Vagina (tissue), 2 donors: ENCODE results near the gene CASQ1. TPM values are rescaled to one million over a fixed set of nuclear protein-coding genes. Genes with fewer than 3 reads are reported as not detected.

Source experiments
- DNase-seq, 2 donors: peaks; one replicate each; pipeline ENCODE4 v3.0.0-alpha.2; 2017; ENCODE audit errors: extremely low spot score in 2 of 2
- H3K27ac ChIP-seq: fragments of 200-600 bp; sonication (generic); one replicate; pipeline ENCODE4 v1.5.1; 2019
- H3K27me3 ChIP-seq: fragments of 200-600 bp; sonication (generic); one replicate; pipeline ENCODE4 v1.5.1; 2019
- H3K36me3 ChIP-seq, 2 donors: fragments of 200-600 bp; sonication (generic); one replicate each; pipeline ENCODE4 v1.5.1; 2017 to 2019
- H3K4me1 ChIP-seq: fragments of 200-600 bp; sonication (generic); one replicate; pipeline ENCODE4 v1.5.1; 2019
- H3K4me3 ChIP-seq, 2 donors: fragments of 200-600 bp; sonication (generic); 1 replicate in 1 of 2; 2 replicates in 1 of 2; pipeline ENCODE4 v1.5.1; 2016 to 2019
- H3K9me3 ChIP-seq: fragments of 200-600 bp; sonication (generic); one replicate; pipeline ENCODE4 v1.5.1; 2019
- POLR2A ChIP-seq, 2 donors: fragments of 450-650 bp; IDR thresholded peaks; one replicate each; pipeline ENCODE4 v1.6.1; 2017; ENCODE audit warnings: antibody characterized with exemption in 2 of 2, mild to moderate bottlenecking in 2 of 2, moderate library complexity in 2 of 2
- POLR2AphosphoS5 ChIP-seq, 2 donors: sonication (generic); formaldehyde crosslinking; IDR thresholded peaks; one replicate each; pipeline ENCODE4 v1.9.0; 2017; ENCODE audit warnings: antibody characterized with exemption in 2 of 2, mild to moderate bottlenecking in 2 of 2, low read depth in 1 of 2; ENCODE audit not compliant: insufficient read depth in 1 of 2
- intact Hi-C: fragments of 100-400 bp; cut with DNase I; formaldehyde crosslinking; loops from one replicate; pipeline ENCODE4 v1.15.1; 2023
- total RNA-seq: library from RNA; depleted of rRNA; stranded (reverse); fragments of >200 nt; gene quantifications from one replicate; pipeline ENCODE4 v1.2.3, GENCODE V29; 2016
- TF ChIP-seq, protein P1 (sequence below), 3 experiments: fragments of 450-650 bp in 2 of 3; fragments of 200-600 bp in 1 of 3; sonication (generic) in 1 of 3; IDR thresholded peaks; one replicate each; pipeline ENCODE4 v1.5.1; 2017 to 2019; ENCODE audit warnings: antibody characterized with exemption in 3 of 3, mild to moderate bottlenecking in 2 of 3, moderate library complexity in 2 of 3

CASQ1 gene
- total RNA-seq, 1 donor from 2014 or later = not detected

DNA sequence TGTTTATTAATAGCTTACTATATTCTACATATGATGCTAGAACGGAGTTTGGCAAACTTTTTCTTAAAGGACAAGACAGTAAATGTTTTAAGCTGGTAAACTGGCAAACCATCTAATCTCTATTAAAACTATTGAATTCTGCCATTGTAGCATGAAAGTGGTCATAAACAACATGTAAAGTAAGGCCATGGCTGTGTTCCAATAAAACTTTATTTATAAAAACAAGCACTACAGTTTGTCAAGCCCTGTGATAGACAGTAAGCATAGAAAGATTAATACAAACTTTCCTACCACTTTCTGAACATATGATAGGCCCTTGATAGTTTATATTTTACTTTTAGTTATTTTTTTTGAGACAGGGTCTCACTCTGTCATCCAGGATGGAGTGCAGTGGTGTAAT is 37.2 kb downstream of the CASQ1 start:
- no peaks in the 10 kb centered on the region for H3K4me1 ChIP-seq
- no peaks in the 10 kb centered on the region for H3K27me3 ChIP-seq
- intact Hi-C loops = no loop called here
- TF ChIP-seq, protein P1, sequence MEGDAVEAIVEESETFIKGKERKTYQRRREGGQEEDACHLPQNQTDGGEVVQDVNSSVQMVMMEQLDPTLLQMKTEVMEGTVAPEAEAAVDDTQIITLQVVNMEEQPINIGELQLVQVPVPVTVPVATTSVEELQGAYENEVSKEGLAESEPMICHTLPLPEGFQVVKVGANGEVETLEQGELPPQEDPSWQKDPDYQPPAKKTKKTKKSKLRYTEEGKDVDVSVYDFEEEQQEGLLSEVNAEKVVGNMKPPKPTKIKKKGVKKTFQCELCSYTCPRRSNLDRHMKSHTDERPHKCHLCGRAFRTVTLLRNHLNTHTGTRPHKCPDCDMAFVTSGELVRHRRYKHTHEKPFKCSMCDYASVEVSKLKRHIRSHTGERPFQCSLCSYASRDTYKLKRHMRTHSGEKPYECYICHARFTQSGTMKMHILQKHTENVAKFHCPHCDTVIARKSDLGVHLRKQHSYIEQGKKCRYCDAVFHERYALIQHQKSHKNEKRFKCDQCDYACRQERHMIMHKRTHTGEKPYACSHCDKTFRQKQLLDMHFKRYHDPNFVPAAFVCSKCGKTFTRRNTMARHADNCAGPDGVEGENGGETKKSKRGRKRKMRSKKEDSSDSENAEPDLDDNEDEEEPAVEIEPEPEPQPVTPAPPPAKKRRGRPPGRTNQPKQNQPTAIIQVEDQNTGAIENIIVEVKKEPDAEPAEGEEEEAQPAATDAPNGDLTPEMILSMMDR (IDR thresholded peaks at IDR 0.05) = no peak
- TF ChIP-seq POLR2A (IDR thresholded peaks at IDR 0.05) = no peak
- H3K36me3 ChIP-seq = peaks cover 3 to 96% of the 10 kb centered on the region in 2 donors
- no peak for DNase-seq
- H3K4me3 ChIP-seq = no peak overlapping the region
- no peaks in the 10 kb centered on the region for H3K9me3 ChIP-seq
- H3K27ac ChIP-seq = no peak overlapping the region

DNA sequence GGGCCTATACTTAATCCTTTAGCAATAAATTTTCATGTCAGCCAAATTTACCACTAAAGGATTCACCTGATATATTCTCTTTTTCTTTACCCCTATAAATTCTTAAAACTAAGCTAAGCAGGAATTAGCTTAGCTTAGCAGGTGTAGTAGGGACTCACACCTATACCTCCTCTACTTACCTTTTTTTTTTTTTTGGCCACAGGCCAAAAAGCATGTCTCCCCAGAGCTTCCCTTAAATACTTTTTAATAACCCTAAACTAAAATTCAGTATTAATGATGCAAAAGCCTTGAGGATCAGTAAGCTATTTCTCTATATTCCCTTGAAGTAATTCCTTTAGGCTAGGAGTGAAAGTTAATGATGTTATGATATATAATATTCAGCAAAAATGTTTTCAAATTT is 38.1 kb downstream of the CASQ1 start:
- TF ChIP-seq POLR2A (IDR thresholded peaks at IDR 0.05) (no peak), POLR2AphosphoS5 (IDR thresholded peaks at IDR 0.05; ENCODE audit: insufficient read depth in 1 of 2, low read depth in 1 of 2) (no peak)
- TF ChIP-seq, protein P1 (IDR thresholded peaks at IDR 0.05) = no peak
- no peaks in the 10 kb centered on the region for H3K27me3 ChIP-seq
- no peaks in the 10 kb centered on the region for H3K9me3 ChIP-seq
- intact Hi-C loops = no loop called here
- no peaks in the 10 kb centered on the region for H3K4me1 ChIP-seq
- H3K36me3 ChIP-seq = peaks cover 3 to 89% of the 10 kb centered on the region in 2 donors
- H3K4me3 ChIP-seq = no peak overlapping the region
- no peak overlapping the region for H3K27ac ChIP-seq
- no peak for DNase-seq

DNA sequence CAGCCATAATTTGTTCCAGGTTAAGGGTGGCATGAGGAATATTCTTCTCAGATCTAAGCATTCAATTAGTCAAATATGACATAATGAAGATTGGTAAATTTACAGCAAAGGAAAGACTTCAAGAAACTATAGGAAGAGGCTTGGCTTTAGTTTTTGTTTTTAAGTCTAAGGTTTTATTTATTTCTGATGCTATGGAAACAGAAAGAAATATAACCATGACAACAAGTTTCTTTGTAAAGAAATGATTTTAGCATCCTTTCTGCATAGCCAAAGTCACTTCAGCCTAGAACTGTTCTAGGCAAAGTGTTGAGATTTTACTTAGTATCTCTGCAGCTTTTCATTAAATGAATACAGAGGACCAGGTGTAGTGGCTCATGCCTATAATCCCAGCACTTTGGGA is 42.5 kb downstream of the CASQ1 start:
- intact Hi-C loops = no loop called here
- Histone ChIP-seq H3K4me3 (no peak overlapping the region), H3K27ac (no peak overlapping the region), H3K9me3 (no peaks in the 10 kb centered on the region), H3K27me3 (no peaks in the 10 kb centered on the region), H3K36me3 (peaks cover 0 to 84% of the 10 kb centered on the region in 2 donors), H3K4me1 (no peaks in the 10 kb centered on the region)
- DNase-seq = no peak
- TF ChIP-seq, protein P1 (IDR thresholded peaks at IDR 0.05) = no peak
- TF ChIP-seq POLR2A (IDR thresholded peaks at IDR 0.05) (no peak), POLR2AphosphoS5 (IDR thresholded peaks at IDR 0.05; ENCODE audit: insufficient read depth in 1 of 2, low read depth in 1 of 2) (no peak)

DNA sequence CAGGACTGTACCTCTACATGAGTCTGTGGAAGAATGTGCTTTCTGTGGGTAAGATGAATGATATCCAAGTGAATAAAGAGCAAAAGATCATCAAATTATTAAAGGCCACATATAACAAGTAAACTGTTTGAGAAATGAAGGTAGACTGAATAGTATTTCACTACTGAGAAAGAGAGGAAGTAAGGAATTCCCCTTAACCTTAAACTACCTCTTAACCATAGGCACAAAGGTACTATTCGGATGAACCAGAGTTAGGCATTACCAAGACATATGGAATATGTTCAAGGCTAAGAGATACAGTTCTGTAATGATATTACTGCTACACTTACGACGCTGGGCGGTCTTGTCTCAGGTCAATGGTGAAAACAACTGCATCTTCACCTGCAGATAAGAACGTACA is 46.4 kb downstream of the CASQ1 start:
- Histone ChIP-seq H3K27me3 (no peaks in the 10 kb centered on the region), H3K4me1 (no peaks in the 10 kb centered on the region), H3K27ac (no peak overlapping the region), H3K9me3 (no peaks in the 10 kb centered on the region), H3K4me3 (no peak overlapping the region), H3K36me3 (peaks cover 0 to 71% of the 10 kb centered on the region in 2 donors)
- intact Hi-C loops = no loop called here
- TF ChIP-seq POLR2AphosphoS5 (IDR thresholded peaks at IDR 0.05; ENCODE audit: insufficient read depth in 1 of 2, low read depth in 1 of 2) (no peak), POLR2A (IDR thresholded peaks at IDR 0.05) (no peak)
- TF ChIP-seq, protein P1 (IDR thresholded peaks at IDR 0.05) = no peak
- no peak for DNase-seq

DNA sequence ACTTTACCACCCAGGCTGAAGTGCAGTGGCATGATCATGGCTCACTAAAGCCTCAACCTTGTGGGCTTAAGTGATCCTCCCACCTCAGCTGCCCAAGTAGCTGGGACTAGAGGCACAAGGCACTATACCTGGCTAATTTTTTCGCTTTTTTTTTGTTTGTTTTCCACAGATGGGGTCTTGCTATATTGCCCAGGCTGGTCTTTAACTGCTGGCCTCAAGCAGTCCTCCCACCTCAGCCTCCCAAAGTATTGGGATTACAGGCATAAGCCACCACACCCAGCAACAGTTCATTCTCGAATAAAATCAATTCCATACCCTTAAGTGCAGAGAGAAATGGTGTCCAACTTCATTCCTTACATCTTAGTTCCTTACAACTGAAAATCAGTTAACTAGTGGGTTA is 47.2 kb downstream of the CASQ1 start:
- no peaks in the 10 kb centered on the region for H3K27me3 ChIP-seq
- no peak overlapping the region for H3K27ac ChIP-seq
- H3K4me1 ChIP-seq = no peaks in the 10 kb centered on the region
- peaks cover 0 to 65% of the 10 kb centered on the region in 2 donors for H3K36me3 ChIP-seq
- no peak overlapping the region for H3K4me3 ChIP-seq
- H3K9me3 ChIP-seq = no peaks in the 10 kb centered on the region
- intact Hi-C loops = no loop called here
- DNase-seq = no peak
- TF ChIP-seq POLR2A (IDR thresholded peaks at IDR 0.05) (no peak), POLR2AphosphoS5 (IDR thresholded peaks at IDR 0.05; ENCODE audit: insufficient read depth in 1 of 2, low read depth in 1 of 2) (no peak)
- TF ChIP-seq, protein P1 (IDR thresholded peaks at IDR 0.05) = no peak
